K562 (cell line): ENCODE results near the gene NPY5R. TPM values are rescaled to one million over a fixed set of nuclear protein-coding genes. Genes with fewer than 3 reads are reported as not detected.

Experiments
- ARHGAP35 ChIP-seq: fragments of 450-650 bp; IDR thresholded peaks from 2 replicates; pipeline ENCODE4 v1.6.1; 2018; ENCODE audit not compliant: partially characterized antibody
- ERF ChIP-seq: fragments of 450-650 bp; formaldehyde crosslinking; IDR thresholded peaks from 2 replicates; pipeline ENCODE4 v1.4.0; 2020; ENCODE audit warnings: mild to moderate bottlenecking, mixed read lengths
- MGA ChIP-seq: fragments of 450-650 bp; IDR thresholded peaks from 2 replicates; pipeline ENCODE4 v1.6.1; 2016; ENCODE audit warnings: mild to moderate bottlenecking, moderate library complexity
- SP2 ChIP-seq: IDR thresholded peaks from 2 replicates; pipeline ENCODE4 v1.6.1; 2011; ENCODE audit warnings: mild to moderate bottlenecking, low read depth, low read length, moderate library complexity; ENCODE audit not compliant: poor library complexity, severe bottlenecking; ENCODE audit errors: extremely low read depth
- STAT6 ChIP-seq: sonication (generic); formaldehyde crosslinking; IDR thresholded peaks from 2 replicates; pipeline ENCODE4 v1.8.1; 2023; ENCODE audit warnings: mild to moderate bottlenecking, missing genetic modification reagents
- TRIM25 ChIP-seq: fragments of 450-650 bp; IDR thresholded peaks from 2 replicates; pipeline ENCODE4 v1.7.0; 2016; ENCODE audit warnings: borderline replicate concordance
- polyA plus RNA-seq, 8 experiments: library from polyadenylated mRNA; depleted of rRNA in 4 of 8; stranded (reverse) in 5 of 8; unstranded in 3 of 8; fragments of >200 nt; fragmentation: Nextera tagmentation in 2 of 8; fragmentation: Illumina TruSeq in 1 of 8; extraction: Ambion mirVana in 2 of 8; extraction: Trizol in 1 of 8; gene quantifications; 2 replicates each; pipeline versions ENCODE4 v1.2.1 to v1.2.3, GENCODE V29; 2011 to 2014; ENCODE audit warnings: inconsistent platforms in 1 of 8, missing spikeins in 1 of 8
- total RNA-seq, 7 experiments: library from RNA; depleted of rRNA in 6 of 7; stranded (reverse); fragments of >200 nt in 6 of 7; fragmentation: Illumina TruSeq in 2 of 7; extraction: Trizol in 2 of 7; gene quantifications; 2 replicates each; pipeline versions ENCODE4 v1.2.1 to v1.2.3, GENCODE V29; 2011 to 2021; ENCODE audit warnings: low replicate concordance in 1 of 7
- TF ChIP-seq, protein P1 (sequence below): IDR thresholded peaks from 2 replicates; pipeline ENCODE4 v1.6.1; 2014; ENCODE audit warnings: antibody characterized with exemption

Gene NPY5R
- total and polyA plus RNA-seq, 9 of the 15 experiments (the other 6 are each of a cell fraction or from before 2014, with no cell fraction given), result not detected

DNA sequence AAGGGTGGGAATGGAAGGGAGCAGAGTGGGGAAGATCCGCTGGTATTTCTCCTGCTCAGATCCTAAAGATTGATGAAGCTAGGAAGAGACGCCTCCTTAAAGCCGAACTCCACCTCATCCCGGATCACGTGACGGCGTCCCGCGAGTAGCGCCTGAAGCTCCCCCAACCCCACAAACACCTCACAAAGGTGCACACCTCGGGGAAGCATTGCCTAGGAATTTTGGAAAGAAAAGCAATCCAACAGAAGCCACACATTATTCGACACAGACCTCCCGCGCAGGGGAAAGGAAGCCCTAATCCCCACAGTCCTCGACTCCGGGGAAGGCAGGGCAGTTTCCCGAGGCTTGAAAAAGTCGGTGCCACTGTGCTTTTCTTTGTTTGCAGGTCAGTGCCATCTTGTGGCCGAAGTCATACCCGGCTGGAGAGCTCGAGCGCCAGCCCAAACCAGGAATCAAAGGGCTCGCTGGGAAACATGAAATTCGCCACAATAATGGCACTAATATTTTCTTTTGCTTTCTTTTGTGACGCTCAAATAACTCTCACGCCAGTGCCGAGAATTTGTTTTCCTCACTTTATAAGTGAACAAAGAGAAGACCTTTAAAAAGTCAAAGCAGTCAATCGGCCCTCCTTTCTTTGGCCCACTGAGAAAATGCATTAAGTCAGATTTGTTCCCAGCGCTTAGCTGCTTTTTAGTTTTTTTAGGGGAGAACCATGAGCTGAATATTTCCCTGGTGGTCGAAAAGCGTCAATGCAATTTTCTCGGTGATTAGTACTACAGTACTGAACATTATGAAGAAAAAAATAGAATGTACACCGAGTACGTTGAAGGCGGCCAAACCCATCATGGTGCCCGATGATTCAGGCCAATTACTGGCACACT lies 10.9 kb upstream of the NPY5R start, which contains the start of gene NPY1R (continued):
- no peak for TF ChIP-seq TRIM25
- TF ChIP-seq STAT6 (CRISPR knock-in tag), result no peak
- no peak for TF ChIP-seq SP2
- TF ChIP-seq ARHGAP35, result no peak
- TF ChIP-seq ERF (CRISPR knock-in tag), result no peak
- TF ChIP-seq MGA, result peak; percentile 29; the same call in 1 of the 2 replicates
- TF ChIP-seq, protein P1, sequence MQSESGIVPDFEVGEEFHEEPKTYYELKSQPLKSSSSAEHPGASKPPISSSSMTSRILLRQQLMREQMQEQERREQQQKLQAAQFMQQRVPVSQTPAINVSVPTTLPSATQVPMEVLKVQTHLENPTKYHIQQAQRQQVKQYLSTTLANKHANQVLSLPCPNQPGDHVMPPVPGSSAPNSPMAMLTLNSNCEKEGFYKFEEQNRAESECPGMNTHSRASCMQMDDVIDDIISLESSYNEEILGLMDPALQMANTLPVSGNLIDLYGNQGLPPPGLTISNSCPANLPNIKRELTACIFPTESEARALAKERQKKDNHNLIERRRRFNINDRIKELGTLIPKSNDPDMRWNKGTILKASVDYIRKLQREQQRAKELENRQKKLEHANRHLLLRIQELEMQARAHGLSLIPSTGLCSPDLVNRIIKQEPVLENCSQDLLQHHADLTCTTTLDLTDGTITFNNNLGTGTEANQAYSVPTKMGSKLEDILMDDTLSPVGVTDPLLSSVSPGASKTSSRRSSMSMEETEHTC, result 0 out of 2 replicates have a peak, but pooled peaks have one; percentile 13
